Adrenal gland (tissue), 5 donors: Measurements from ENCODE around the gene SLIT3.

Experiments
- CTCF ChIP-seq, 6 experiments: fragments of 450-650 bp in 4 of 6; fragments of 200-600 bp in 2 of 6; sonication (generic) in 1 of 6; IDR thresholded peaks; 1 replicate in 5 of 6; 2 replicates in 1 of 6; pipeline versions ENCODE4 v1.5.1 to v1.8.0; 2016 to 2021; ENCODE audit warnings: antibody characterized with exemption in 6 of 6, mild to moderate bottlenecking in 2 of 6, moderate library complexity in 1 of 6
- POLR2A ChIP-seq, 2 donors: fragments of 450-650 bp; IDR thresholded peaks; one replicate each; pipeline ENCODE4 v1.6.1; 2017; ENCODE audit warnings: antibody characterized with exemption in 2 of 2, mild to moderate bottlenecking in 2 of 2, moderate library complexity in 1 of 2
- donor health status: DM: no; HTN: no; CAD: no.

GRCh38 chr5:169300468-169301385 is at the start of gene SLIT3:
- TF ChIP-seq POLR2A (IDR thresholded peaks at IDR 0.05): peak in 1 of 2 donors; percentile 12
- TF ChIP-seq CTCF (IDR thresholded peaks at IDR 0.05): peak in 1 of 6 experiments; percentile 2
